ENCODE results near the gene CDH13. TPM values are rescaled to one million over a fixed set of nuclear protein-coding genes. Genes with fewer than 3 reads are reported as not detected.

The CDH13 gene
- total and polyA plus RNA-seq, 2 of the 8 experiments (the other 6 are each of a cell fraction or from before 2014, with no cell fraction given): 2.3 to 2.4 TPM

DNA sequence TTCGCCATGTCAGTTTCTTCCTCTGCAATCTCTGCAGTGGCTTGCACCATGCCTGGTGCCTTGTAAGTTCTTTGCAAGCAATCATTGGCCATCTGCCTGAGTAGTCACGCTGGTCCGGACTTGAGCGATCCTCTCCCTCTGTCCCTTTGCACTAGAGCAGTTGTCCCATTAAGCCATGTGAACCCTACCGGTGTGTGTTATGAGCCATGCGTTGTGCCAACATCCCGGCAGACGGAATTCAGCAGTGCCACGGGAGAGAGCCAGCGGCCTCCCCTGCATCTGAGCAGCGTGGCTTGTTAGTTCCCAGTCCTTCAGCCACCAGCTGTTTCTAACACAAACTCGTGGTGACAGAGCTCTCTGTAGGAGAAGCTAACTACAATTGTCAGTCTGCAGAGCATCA lies 905.9 kb downstream of the CDH13 start (continued):
- TF ChIP-seq, protein P1, sequence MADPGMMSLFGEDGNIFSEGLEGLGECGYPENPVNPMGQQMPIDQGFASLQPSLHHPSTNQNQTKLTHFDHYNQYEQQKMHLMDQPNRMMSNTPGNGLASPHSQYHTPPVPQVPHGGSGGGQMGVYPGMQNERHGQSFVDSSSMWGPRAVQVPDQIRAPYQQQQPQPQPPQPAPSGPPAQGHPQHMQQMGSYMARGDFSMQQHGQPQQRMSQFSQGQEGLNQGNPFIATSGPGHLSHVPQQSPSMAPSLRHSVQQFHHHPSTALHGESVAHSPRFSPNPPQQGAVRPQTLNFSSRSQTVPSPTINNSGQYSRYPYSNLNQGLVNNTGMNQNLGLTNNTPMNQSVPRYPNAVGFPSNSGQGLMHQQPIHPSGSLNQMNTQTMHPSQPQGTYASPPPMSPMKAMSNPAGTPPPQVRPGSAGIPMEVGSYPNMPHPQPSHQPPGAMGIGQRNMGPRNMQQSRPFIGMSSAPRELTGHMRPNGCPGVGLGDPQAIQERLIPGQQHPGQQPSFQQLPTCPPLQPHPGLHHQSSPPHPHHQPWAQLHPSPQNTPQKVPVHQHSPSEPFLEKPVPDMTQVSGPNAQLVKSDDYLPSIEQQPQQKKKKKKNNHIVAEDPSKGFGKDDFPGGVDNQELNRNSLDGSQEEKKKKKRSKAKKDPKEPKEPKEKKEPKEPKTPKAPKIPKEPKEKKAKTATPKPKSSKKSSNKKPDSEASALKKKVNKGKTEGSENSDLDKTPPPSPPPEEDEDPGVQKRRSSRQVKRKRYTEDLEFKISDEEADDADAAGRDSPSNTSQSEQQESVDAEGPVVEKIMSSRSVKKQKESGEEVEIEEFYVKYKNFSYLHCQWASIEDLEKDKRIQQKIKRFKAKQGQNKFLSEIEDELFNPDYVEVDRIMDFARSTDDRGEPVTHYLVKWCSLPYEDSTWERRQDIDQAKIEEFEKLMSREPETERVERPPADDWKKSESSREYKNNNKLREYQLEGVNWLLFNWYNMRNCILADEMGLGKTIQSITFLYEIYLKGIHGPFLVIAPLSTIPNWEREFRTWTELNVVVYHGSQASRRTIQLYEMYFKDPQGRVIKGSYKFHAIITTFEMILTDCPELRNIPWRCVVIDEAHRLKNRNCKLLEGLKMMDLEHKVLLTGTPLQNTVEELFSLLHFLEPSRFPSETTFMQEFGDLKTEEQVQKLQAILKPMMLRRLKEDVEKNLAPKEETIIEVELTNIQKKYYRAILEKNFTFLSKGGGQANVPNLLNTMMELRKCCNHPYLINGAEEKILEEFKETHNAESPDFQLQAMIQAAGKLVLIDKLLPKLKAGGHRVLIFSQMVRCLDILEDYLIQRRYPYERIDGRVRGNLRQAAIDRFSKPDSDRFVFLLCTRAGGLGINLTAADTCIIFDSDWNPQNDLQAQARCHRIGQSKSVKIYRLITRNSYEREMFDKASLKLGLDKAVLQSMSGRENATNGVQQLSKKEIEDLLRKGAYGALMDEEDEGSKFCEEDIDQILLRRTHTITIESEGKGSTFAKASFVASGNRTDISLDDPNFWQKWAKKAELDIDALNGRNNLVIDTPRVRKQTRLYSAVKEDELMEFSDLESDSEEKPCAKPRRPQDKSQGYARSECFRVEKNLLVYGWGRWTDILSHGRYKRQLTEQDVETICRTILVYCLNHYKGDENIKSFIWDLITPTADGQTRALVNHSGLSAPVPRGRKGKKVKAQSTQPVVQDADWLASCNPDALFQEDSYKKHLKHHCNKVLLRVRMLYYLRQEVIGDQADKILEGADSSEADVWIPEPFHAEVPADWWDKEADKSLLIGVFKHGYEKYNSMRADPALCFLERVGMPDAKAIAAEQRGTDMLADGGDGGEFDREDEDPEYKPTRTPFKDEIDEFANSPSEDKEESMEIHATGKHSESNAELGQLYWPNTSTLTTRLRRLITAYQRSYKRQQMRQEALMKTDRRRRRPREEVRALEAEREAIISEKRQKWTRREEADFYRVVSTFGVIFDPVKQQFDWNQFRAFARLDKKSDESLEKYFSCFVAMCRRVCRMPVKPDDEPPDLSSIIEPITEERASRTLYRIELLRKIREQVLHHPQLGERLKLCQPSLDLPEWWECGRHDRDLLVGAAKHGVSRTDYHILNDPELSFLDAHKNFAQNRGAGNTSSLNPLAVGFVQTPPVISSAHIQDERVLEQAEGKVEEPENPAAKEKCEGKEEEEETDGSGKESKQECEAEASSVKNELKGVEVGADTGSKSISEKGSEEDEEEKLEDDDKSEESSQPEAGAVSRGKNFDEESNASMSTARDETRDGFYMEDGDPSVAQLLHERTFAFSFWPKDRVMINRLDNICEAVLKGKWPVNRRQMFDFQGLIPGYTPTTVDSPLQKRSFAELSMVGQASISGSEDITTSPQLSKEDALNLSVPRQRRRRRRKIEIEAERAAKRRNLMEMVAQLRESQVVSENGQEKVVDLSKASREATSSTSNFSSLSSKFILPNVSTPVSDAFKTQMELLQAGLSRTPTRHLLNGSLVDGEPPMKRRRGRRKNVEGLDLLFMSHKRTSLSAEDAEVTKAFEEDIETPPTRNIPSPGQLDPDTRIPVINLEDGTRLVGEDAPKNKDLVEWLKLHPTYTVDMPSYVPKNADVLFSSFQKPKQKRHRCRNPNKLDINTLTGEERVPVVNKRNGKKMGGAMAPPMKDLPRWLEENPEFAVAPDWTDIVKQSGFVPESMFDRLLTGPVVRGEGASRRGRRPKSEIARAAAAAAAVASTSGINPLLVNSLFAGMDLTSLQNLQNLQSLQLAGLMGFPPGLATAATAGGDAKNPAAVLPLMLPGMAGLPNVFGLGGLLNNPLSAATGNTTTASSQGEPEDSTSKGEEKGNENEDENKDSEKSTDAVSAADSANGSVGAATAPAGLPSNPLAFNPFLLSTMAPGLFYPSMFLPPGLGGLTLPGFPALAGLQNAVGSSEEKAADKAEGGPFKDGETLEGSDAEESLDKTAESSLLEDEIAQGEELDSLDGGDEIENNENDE (IDR thresholded peaks at IDR 0.05; ENCODE audit: insufficient replicate concordance, low read length): no peak
- no peak for TF ChIP-seq POU5F1 (IDR thresholded peaks at IDR 0.05; ENCODE audit: low read depth, low read length)
- no peak for TF ChIP-seq KDM5A (IDR thresholded peaks at IDR 0.05; ENCODE audit: low read length)
- TF ChIP-seq CEBPB (IDR thresholded peaks at IDR 0.05; ENCODE audit: low read depth, low read length): no peak
- TF ChIP-seq RNF2 (IDR thresholded peaks at IDR 0.05; ENCODE audit: borderline replicate concordance, low read depth, low read length, missing control alignments, poor library complexity, severe bottlenecking): no peak
